ENCODE measurements around the gene PLXDC1.

DNA sequence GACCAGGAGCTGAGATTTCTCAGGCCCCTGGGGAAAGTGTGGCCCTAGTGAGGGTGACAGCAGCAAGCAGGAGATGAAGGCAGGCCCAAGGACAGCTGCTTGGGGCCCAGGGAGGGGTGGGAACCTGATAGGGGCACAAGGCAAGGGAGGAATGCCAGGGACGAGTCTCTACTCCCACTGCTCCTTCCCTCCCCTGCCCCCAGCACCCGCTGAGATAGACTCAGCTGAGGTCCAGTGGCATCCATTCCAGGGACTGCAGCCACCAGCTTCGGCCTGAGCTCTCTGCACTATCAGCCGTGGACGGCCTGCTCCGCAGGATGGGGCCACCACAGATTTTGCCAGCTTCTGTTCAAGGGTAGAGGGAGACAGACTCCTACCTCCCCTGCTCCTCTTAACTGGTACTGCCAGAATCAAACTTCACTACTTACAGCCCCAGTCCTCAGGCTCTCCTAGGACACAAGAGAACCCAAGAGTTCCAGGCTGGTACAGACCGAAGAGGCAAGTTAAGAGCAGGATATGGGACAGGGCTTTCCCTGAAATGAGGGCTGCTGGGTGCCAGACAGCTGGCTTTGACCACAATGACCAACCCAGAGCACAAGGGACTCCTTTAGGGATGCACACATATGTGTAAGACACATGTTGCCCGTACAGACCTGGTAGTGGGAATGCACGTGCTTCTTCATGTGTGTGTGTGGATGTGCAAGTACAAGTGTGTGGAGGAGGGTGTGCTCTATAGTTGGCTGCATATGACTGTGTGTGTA is 40.5 kb upstream of the PLXDC1 start:
- TF ChIP-seq CTCF (IDR thresholded peaks at IDR 0.05; ENCODE audit: low read depth, low read length, poor library complexity, severe bottlenecking) (no peak), EZH2phosphoT487 (IDR thresholded peaks at IDR 0.05; ENCODE audit: borderline replicate concordance, low read length) (no peak)
